Endothelial cell of umbilical vein (primary cell): ENCODE data around the gene S100A14. TPM values are rescaled to one million over a fixed set of nuclear protein-coding genes. Genes with fewer than 3 reads are reported as not detected.

ENCODE experiments used
- BruUV-seq: library from RNA; stranded (reverse); fragments of 400-500 nt; replicated peaks from 2 replicates; lab custom pipeline; 2021; lab: Mats Ljungman, UMichigan
- CTCF ChIA-PET: fragments of 300-600, 350-600 bp; sonication (Branson Sonifier 250); formaldehyde crosslinking; loops from one replicate; lab custom pipeline; 2021; ENCODE audit warnings: antibody characterized with exemption, inconsistent platforms; lab: Charles Lee
- POLR2A ChIA-PET: fragments of 300-600, 350-600 bp; sonication (Branson Sonifier 250); formaldehyde crosslinking; loops from one replicate; lab custom pipeline; 2021; ENCODE audit warnings: antibody characterized with exemption, inconsistent platforms; lab: Charles Lee
- DNase-seq: peaks from one replicate; pipeline ENCODE4 v3.0.0-alpha.2; 2011; ENCODE audit warnings: low read depth, low spot score
- FAIRE-seq: peaks from 2 replicates; lab custom pipeline; 2011; peaks lifted over from hg19 to GRCh38; lab: Jason Lieb, UNC
- H2AFZ ChIP-seq: 2 replicates; pipeline ENCODE4 v1.6.0; 2012; ENCODE audit warnings: low read depth, low read length, control low read depth, inconsistent platforms
- H3K27ac ChIP-seq: 2 replicates; pipeline ENCODE4 v1.5.1; 2011; ENCODE audit warnings: low read depth, mild to moderate bottlenecking, control low read depth, low read length, moderate library complexity; ENCODE audit not compliant: insufficient read depth
- H3K27me3 ChIP-seq, 2 experiments: 2 replicates each; pipeline versions ENCODE4 v1.6.0 to v1.6.1; 2011; ENCODE audit warnings: low read length in 2 of 2, mixed read lengths in 1 of 2; ENCODE audit not compliant: control insufficient read depth in 2 of 2, insufficient read depth in 2 of 2
- H3K36me3 ChIP-seq, 2 experiments: 2 replicates in 1 of 2; 3 replicates in 1 of 2; pipeline ENCODE4 v1.5.1; 2011; ENCODE audit warnings: low read length in 2 of 2, mild to moderate bottlenecking in 1 of 2, moderate library complexity in 1 of 2; ENCODE audit not compliant: control insufficient read depth in 2 of 2, insufficient read depth in 2 of 2; ENCODE audit errors: extremely low read depth in 1 of 2
- H3K4me1 ChIP-seq: 3 replicates; pipeline ENCODE4 v1.5.1; 2011; ENCODE audit warnings: mild to moderate bottlenecking, low read length; ENCODE audit not compliant: control insufficient read depth, insufficient read depth; ENCODE audit errors: extremely low read depth
- H3K4me2 ChIP-seq: 2 replicates; pipeline ENCODE4 v1.6.1; 2011; ENCODE audit warnings: low read length, control low read depth, mixed read lengths; ENCODE audit not compliant: insufficient read depth
- H3K4me3 ChIP-seq, 3 experiments: fragments of 200-600 bp in 1 of 3; sonication (generic), shearing (Covaris generic) in 1 of 3; replicated peaks in 1 of 3; 2 replicates each; pipeline ENCODE4 v1.5.1; 2011 to 2016; ENCODE audit warnings: control low read depth in 3 of 3, low read length in 3 of 3, mild to moderate bottlenecking in 2 of 3, inconsistent platforms in 1 of 3, low read depth in 1 of 3, moderate library complexity in 1 of 3; ENCODE audit not compliant: insufficient read depth in 1 of 3
- H3K79me2 ChIP-seq: 2 replicates; pipeline ENCODE4 v1.6.0; 2012; ENCODE audit warnings: low read length, inconsistent platforms; ENCODE audit not compliant: control insufficient read depth, insufficient read depth
- H3K9ac ChIP-seq: replicated peaks from 2 replicates; pipeline ENCODE3; 2011; ENCODE audit warnings: low read length, control low read depth; ENCODE audit not compliant: insufficient read depth; ENCODE audit errors: extremely low read depth
- H3K9me1 ChIP-seq: replicated peaks from 3 replicates; pipeline ENCODE4 v1.6.0; 2011; ENCODE audit warnings: mild to moderate bottlenecking, low read length; ENCODE audit not compliant: control insufficient read depth, insufficient read depth; ENCODE audit errors: extremely low read depth
- H3K9me3 ChIP-seq: replicated peaks from 2 replicates; pipeline ENCODE4 v1.5.1; 2012; ENCODE audit warnings: low read length, inconsistent platforms; ENCODE audit not compliant: control insufficient read depth, insufficient read depth
- H4K20me1 ChIP-seq: replicated peaks from 2 replicates; pipeline ENCODE3; 2011; ENCODE audit warnings: mild to moderate bottlenecking, low read length; ENCODE audit not compliant: control insufficient read depth, insufficient read depth; ENCODE audit errors: extremely low read depth
- EZH2 ChIP-seq: IDR thresholded peaks from 2 replicates; pipeline ENCODE4 v1.6.1; 2012; ENCODE audit warnings: borderline replicate concordance, low read depth, mild to moderate bottlenecking, moderate library complexity, low read length, inconsistent platforms; ENCODE audit not compliant: severe bottlenecking
- FOS ChIP-seq: IDR thresholded peaks from 2 replicates; pipeline ENCODE4 v1.6.1; 2011; ENCODE audit warnings: mild to moderate bottlenecking, low read length, moderate library complexity, borderline replicate concordance; ENCODE audit not compliant: insufficient read depth
- JUN ChIP-seq: IDR thresholded peaks from 2 replicates; pipeline ENCODE4 v1.6.1; 2011; ENCODE audit warnings: borderline replicate concordance, low read depth; ENCODE audit not compliant: insufficient read length, insufficient read depth
- MAX ChIP-seq: IDR thresholded peaks from 2 replicates; pipeline ENCODE4 v1.6.1; 2011; ENCODE audit not compliant: insufficient read depth, insufficient read length
- MYC ChIP-seq: IDR thresholded peaks from one replicate; pipeline ENCODE4 v1.6.1; 2011; ENCODE audit warnings: mild to moderate bottlenecking, low read depth, low read length
- POLR2A ChIP-seq: IDR thresholded peaks from 2 replicates; pipeline ENCODE4 v1.6.1; 2012; ENCODE audit warnings: low read depth, mild to moderate bottlenecking, control low read depth, low read length
- dilution Hi-C: fragments of 300-500 bp; cut with MboI; formaldehyde crosslinking; loops from one replicate; pipeline ENCODE4 v1.15.0; 2019; ENCODE audit warnings: low sequenced_read_pairs; ENCODE audit not compliant: extremely low pct_ligation_motif_present
- intact Hi-C: fragments of 100-400 bp; cut with micrococcal nuclease; formaldehyde crosslinking; loops from one replicate; pipeline ENCODE4 v1.10.0; 2022
- polyA plus RNA-seq, 4 experiments: library from polyadenylated mRNA; depleted of rRNA in 3 of 4; stranded (reverse) in 3 of 4; unstranded in 1 of 4; fragments of >200 nt; gene quantifications; 2 replicates each; pipeline versions ENCODE4 v1.2.1 to v1.2.3, GENCODE V29; 2011 to 2012; ENCODE audit warnings: missing spikeins in 1 of 4
- total RNA-seq: library from RNA; stranded (reverse); gene quantifications from 2 replicates; pipeline ENCODE4 v1.2.3, GENCODE V29; 2021
- TF ChIP-seq, protein P1 (sequence below), 2 donors: IDR thresholded peaks; 1 replicate in 1 of 2; 2 replicates in 1 of 2; pipeline ENCODE4 v1.5.1; 2011; ENCODE audit warnings: low read length in 2 of 2, mild to moderate bottlenecking in 2 of 2, moderate library complexity in 2 of 2, control low read depth in 1 of 2, inconsistent platforms in 1 of 2, low read depth in 1 of 2; ENCODE audit not compliant: insufficient read depth in 1 of 2; ENCODE audit errors: extremely low read depth in 1 of 2

S100A14 gene
- total and polyA plus RNA-seq, 2 donors (not counting 3 experiments of a cell fraction or from before 2014, with no cell fraction given): 0.10 TPM; not detected in 1

DNA sequence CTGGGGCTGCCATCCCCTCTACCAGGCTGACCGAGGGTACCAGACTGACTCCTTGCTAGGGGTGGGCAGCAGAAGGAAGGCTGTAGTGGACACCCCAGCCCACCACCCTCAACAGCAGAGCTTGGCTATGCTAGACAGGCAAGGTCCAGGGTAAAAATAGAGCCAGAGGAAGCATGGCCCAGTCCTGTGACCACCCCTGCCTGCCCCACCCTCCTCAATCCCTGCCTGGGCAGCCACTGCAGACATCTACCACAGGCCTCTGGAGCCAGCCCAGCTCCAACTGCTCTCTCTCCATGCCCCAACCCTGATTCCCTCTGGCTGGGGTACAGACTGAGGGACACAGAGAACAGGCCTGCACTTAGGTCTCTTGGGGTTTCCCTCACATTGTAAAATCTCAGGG lies 13.8 kb upstream of the S100A14 start:
- FAIRE-seq: no peak
- no peak overlapping the region for H2AFZ ChIP-seq
- no peak for TF ChIP-seq POLR2A
- no peak for TF ChIP-seq EZH2
- TF ChIP-seq FOS: no peak
- TF ChIP-seq, protein P1, sequence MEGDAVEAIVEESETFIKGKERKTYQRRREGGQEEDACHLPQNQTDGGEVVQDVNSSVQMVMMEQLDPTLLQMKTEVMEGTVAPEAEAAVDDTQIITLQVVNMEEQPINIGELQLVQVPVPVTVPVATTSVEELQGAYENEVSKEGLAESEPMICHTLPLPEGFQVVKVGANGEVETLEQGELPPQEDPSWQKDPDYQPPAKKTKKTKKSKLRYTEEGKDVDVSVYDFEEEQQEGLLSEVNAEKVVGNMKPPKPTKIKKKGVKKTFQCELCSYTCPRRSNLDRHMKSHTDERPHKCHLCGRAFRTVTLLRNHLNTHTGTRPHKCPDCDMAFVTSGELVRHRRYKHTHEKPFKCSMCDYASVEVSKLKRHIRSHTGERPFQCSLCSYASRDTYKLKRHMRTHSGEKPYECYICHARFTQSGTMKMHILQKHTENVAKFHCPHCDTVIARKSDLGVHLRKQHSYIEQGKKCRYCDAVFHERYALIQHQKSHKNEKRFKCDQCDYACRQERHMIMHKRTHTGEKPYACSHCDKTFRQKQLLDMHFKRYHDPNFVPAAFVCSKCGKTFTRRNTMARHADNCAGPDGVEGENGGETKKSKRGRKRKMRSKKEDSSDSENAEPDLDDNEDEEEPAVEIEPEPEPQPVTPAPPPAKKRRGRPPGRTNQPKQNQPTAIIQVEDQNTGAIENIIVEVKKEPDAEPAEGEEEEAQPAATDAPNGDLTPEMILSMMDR (IDR thresholded peaks at IDR 0.05; ENCODE audit: extremely low read depth in 1 of 2, insufficient read depth in 1 of 2, low read depth in 1 of 2, low read length in 2 of 2): no peak
- TF ChIP-seq JUN: no peak
- no peak for TF ChIP-seq MYC
- no peak for TF ChIP-seq MAX
- no peaks in the 10 kb centered on the region for H4K20me1 ChIP-seq
- dilution Hi-C loops: no loop called here
- H3K9ac ChIP-seq: no peak overlapping the region
- H3K4me1 ChIP-seq: peaks cover 20% of the 10 kb centered on the region
- H3K9me3 ChIP-seq: no peaks in the 10 kb centered on the region
- H3K4me3 ChIP-seq: no peak overlapping the region
- no TSS peak for BruUV-seq
- H3K79me2 ChIP-seq: peaks cover 26% of the 10 kb centered on the region
- POLR2A ChIA-PET: interaction anchor here (0.7 kb wide), 1 partner anchor 32 kb away, joined by 3 read pairs; no protein-coding TSS in a partner anchor
- no peak for DNase-seq
- CTCF ChIA-PET: interaction anchor here (1.5 to 7.8 kb wide), 3 partner anchors 14 to 97 kb away, joined by 4 to 145 read pairs (median 51); partner anchors contain the start of gene S100A14
- no peak overlapping the region for H3K4me2 ChIP-seq
- H3K27ac ChIP-seq: no peak overlapping the region
- H3K27me3 ChIP-seq: no peaks in the 10 kb centered on the region
- H3K9me1 ChIP-seq: no peaks in the 10 kb centered on the region
- intact Hi-C loops: loop anchor here (5.0 kb wide), 1 partner anchor 42 kb away; the partner anchor contains the start of gene ILF2
- H3K36me3 ChIP-seq: no peaks in the 10 kb centered on the region
